Activated CD4-positive, alpha-beta T cell treated with anti-CD3 and anti-CD28 coated beads, Interleukin-2, amount 50 U/mL, for 24 hours (primary cell): ENCODE data around the gene FBXW8.

Experiments
- DNase-seq, 2 donors: peaks; one replicate each; pipeline ENCODE4 v3.0.0-alpha.2; 2020; ENCODE audit warnings: low read depth in 1 of 2, low spot score in 1 of 2

The FBXW8 gene

DNA sequence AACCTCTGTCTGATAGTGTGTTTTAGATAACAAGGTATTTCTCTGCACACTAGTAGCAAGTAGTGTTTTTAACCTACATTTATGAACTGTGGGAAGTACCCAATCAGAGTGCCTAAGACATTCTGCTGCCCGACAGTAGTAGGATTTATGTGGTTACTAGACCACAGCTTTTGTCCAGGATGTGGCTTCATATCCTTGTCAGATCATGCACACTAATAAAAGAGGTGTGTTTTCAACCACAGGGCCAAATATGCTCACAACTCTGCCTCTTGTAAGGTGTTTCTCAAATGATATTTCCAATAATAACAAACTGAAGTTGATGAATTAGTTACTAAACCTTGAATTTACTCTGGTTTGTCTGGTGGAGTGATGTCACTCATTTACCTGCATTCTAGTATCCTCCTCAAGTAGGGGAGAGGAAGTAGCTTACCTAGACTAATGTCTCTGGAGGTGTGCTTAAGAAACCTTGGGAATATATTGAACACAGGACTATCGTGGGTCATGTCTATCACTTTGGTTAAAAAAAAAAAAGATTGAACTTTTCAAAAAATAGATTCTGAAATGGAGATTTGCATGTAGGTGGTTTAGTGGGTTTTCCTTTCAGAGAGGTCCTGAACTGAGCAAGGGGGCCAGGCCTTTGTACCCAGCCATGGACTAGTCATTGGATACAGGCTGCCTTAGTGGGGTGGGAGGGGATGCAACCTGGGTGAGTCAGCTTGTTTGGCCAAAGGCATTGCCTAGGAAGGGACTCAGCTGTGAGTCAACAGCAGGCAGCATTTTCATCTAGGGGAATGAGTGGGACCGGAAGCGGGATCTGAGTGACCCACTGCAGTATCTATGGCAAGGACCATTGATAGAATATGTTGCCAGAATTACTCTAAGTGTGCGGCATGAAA is 14.1 kb downstream of the FBXW8 start:
- peak in 1 of 2 donors; percentile 49 for DNase-seq

DNA sequence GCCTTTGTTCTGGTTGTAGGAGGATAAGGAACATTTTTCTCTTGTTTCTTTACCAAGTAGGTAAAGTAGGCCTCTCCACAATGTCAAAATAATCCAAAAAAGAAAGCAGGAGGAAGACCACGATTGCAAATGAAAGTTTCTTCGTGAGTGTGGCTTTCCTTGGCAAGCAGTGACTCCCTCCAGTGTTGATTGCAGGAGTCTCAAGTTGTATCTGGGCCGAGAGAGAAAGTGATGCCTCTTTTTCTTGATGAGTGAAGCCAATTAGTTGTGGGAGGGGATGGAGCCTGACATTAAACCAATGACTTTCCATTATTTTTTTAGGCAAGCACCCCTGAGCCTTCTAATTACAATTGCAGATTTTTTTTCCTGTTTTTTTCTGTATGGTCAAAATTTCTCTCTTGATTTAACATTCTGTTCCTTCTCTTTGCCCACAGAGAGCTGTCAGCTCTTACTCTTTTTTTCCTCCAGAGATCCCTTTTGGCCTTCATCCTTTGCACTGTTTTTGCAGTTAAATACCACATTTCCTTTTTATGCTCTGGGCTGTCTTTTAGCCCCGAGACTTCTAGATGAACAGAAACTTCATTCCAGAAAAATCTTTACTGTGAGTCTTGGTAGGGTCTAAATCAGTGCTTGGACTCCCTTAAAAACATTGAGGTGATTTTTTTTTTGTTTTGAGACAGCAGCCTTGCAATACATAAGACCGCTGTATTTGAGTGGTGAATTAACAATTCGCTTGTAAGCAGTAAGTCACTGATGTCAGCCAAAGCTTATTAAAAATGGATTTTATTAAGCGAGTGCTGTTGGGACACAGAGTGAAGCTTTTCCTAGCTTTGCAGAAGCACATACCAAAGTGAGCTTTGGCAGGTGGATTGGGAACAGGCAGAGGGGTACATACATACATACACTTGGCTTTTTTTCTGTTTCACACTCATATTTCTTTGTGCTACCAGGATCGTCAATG is 15.8 kb downstream of the FBXW8 start:
- DNase-seq: no peak

DNA sequence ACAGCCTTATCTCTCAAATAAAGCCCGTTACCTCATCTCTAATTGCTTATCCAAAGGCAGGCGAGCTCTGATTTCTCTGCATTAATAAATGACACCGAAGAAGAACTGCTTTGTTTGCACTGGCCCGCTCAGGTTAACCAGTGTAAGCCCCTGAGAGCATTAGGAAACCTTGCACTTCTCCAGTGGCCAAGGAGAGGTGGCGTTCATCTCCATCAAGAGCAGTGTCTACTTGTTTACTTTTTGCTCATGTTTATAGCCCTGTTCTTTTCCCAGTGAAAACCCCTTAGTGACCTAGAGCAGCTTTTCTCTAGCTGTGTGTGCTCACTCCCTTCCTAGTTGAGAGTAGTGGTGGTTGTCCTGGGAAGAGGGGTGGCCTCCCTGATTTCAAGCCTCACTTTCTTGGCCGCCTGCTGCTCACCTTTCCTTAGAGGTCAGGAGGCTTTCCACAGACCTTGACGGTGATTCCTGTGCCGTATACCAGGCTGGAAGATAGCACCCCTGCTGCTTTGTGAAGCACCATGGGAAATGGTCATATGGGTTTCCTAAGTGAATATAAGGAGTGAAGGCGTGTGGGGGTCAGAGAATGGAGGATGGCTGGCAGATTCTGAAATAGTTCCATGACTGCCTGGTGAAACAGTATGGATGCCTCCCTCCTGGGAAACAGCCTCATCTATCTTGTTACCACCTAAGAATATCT is 16.6 kb downstream of the FBXW8 start:
- DNase-seq: no peak

DNA sequence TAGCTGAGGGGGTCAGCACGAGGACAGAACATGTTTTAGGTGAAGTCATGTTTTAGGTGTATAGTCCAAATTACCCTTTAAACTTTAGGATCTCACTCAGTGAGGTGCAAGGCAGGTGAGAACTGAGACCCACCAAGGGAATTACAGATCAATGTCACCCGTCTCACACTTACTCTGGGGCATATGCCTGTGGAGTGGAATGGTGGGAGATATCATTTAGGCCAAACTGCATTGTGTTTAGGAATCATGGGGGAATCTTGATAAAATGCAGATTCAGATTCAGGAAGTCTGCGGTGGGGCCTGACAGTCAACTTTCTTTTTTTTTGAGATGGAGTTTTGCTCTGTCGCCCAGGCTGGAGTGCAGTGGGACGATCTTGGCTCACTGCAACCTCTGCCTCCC is 17.8 kb downstream of the FBXW8 start:
- DNase-seq: no peak

DNA sequence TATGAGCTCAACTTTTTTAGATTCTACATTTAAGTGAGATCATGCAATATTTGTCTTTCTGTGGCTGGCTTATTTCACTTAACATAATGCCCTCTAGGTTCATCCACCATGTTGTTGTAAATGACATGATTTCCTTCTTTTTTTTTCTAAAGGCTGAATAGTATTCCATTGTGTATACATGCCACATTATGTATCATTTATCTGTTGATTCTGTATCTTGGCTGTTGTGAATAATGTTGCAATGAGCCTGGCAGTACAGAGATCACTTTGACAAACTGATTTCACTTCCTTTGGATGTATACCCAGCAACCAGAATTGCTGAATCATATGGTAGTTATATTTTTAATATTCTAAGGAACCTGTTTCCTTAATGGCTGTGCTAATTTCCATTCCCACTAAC is 19.1 kb downstream of the FBXW8 start:
- DNase-seq: no peak

DNA sequence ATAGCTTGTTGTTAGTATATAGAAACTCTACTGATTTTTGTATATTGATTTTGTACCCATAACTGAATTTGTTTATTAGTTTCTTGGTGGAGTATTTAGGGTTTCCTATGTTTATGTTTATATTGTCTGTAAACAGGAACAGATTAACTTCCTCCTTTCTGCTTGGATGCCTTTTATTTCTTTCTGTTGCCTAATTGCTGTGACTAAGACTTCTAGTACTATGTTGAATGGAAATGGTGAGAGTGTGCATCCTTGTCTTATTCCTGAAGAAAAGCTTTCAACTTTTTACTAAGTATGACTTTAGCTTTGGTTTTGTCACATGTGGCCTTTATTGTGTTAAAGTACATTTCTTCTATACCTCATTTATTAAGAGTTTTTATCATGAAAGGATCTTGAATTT is 20.9 kb downstream of the FBXW8 start:
- no peak for DNase-seq

DNA sequence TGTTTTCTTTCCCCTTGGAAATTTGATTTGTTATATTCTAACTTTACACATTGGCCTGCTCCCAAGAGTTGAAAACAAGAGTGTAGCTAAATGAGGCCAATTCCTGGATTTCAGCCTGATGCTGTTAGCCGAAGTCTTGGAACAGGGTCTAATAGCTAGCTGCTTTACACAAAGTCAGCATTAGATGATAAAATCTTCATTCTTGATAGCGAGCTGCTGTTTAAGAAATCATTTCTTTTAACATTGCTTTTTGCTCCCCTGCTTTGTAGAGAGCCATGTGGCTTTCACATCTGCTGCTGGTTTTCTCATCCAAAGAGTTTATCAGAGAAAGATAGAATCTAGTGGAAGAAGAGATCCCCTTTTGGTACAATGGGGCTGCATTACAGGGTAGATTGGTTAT is 22.3 kb downstream of the FBXW8 start:
- no peak for DNase-seq

DNA sequence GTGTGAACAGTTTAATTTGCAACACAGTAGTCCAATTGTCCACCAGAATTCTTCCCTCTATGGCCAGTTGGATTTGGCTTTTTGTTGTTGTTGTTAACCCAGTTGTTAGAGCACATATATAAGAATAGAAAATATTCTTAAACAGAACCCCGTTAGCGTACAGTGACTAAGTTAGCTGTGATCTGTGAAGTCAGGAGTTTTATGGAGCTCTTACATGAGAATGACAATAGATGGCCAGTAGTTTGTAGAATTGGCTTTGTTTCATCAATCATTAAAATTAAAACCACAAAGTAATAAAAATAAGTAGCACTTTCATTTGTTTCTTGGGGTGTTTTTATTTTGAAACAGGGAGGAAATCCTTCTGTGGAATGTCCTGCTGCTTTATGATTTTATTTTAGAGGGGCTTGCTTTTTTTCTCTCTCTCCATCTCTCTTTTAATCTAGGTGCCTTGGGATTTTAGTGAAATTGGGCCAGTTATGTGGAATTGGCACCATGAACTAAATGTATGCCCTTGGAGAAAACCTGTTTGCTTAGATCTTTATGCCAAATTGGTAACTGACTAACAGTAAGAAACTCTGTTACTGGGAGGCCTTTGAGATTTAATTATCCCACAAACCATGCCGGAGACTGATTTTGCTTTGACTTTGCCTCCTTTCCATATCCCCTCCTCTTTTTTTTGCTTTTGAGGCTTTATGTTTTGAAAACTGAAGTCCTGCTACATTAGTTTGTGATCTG is 22.9 kb downstream of the FBXW8 start:
- no peak for DNase-seq

DNA sequence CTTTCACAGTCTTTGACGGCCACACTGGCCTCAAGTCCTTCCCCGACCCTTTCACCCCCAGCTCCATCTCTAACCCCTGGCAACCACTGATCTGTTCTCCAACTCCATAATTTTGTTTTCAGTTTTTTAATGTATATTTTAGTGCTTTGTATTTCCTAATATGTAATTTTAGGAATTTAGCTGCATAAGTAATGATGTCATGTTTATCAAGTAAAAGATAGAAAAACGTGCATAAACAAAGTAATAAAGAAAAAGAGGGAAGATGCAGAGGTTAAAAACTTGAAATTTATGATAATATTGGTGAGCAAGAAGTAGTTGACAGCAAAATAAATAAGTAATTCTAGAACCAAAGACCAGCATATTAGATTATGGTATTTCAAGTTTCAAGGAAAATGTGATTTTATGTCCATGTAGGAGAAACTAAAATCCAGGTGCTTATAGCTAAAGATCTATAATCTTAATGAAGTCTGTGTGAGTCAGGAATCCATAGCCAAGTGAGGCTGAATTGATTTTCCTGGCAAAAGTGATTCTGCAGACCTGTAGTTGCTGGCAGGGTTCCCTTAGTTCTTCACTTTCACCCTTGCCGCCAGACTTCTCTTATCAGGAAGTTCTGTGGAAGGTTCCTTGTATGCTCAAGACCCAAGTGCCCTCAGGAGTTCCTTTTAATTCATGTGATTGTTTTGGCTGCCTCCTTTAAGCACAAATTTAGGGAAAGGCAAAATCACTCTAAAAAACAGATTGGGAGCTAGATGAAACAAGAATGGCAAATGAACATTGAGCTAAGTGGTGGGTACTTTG is 24.4 kb downstream of the FBXW8 start:
- no peak for DNase-seq

DNA sequence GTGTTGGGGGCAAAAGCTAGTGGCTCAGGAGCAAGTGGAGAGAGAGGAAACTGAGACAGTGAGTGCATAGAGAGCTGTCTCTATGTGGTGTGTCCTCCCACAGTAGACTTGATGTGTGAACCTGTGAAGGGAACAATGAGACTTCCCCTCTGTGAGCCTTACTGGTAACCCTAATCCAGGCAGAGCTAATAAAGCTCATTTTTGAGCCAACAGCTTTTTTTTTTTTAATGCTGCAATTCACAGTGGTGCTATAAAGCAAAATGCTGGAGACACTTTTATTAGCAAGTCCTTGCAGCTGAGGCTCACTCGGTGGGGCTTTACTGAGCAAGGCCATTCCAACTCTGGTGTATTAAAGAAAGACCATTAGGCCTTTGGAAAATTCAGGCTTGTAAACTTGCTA is 26.9 kb downstream of the FBXW8 start:
- DNase-seq: no peak

DNA sequence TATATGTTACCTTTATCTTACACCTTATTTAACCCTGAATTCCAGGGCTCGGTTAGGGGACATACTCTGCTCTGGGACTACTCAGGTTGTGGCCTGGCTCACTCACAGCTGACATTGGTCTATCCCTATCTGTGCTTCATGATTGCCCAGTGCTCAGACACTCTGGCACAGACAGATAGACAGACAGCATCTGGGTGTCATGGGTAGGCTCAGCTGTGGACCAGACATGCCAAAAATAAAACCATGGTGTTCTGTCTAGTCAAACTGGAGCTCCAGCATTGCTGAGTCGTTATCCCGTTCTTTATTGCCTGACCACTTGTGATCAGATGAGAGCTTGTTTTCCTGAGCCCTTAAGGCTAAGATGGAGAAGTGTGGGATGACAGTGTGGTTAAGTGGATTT is 29.0 kb downstream of the FBXW8 start:
- DNase-seq: no peak

DNA sequence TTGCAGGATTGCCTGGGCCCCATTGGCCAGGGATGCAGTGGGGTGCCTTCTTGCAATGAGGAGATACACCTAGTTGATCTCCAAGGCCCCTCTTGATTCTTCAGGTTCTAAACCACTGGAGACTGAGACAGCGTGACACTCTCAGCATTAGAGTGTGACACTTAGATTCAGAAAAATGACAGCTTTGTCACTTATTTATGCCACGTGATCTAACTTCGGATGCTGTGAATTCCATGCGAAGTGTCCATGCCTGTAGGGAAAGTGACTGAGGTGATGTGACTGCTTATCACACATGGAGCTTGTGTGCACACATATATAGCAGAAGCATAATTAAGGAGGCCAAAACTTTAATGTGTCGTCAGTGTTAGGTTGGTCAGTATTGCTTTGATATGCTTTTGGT is 30.4 kb downstream of the FBXW8 start:
- DNase-seq: no peak

DNA sequence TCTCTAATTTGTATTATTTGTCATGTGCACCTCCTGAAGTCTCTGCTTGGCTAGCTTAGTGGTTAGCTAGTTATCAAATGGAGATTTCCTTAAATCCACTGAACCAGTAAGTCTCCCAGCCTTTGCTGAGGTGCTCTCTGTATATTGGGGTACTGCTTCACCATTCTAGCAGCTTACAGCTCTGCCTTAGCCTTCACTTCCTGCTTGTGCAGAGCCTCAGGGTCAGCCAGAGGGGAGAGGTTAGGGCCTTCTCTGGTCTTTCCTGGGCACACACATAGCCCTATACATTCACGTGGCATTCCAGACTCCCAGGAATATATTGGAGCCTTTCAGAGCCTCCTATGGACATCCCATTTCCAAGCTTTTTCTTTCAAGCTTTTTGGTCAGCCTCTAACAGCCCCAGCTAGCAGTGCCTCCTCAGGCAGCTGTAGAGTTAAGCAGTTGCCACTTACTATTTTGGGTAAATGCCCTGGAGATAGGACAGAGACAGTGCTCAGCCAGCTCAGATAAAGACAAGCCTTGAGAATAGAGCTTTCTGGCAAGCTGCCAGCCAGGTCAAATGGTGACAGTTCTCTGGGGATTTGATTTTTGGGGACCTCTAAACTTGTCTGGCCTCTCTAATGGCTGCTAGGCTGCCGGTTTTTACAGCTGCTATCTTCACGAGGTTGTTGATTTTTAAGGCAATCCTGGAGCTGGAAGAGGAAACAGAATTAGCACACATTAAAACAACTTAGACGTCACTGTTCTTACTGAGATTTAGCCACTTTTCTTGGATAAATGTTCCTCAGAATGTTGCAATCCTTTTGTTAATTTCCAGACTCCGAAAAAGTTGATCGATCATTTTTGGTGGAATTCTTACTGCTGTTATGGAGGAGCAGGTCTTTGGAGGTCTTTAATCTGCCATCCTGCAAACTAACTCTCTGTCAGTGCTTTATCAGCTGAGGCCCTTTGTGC is 32.9 kb downstream of the FBXW8 start:
- no peak for DNase-seq

DNA sequence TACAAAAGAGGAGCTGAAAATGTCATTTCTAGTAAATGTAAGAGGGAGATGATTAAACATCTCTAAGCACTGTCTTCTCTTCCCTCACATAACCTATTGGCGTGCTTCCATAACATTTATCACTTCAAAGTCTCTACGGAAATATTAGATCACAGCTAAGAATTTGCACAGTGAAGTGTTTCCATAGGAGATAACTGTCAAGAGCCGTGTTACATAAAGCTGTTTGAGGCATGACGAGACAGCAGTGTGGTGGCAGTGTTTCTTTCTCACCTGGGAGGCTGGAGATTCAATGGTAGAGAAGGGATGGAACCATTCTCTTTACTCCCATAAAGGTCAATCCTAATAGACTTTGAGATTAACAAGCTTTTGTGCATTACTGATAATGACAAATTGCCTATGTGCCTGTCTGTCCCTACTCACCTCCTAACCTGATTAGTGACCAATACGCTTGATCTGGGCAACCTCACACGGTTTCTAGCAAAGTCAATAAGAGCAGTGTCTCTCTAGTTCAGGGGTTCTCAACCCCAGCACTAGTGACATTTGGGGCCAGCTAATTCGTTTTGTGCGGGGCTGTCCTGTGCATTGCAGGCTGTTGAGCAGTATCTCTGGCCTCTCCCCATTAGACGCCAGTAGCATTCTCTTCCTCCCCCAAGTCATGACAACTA is 35.3 kb downstream of the FBXW8 start:
- DNase-seq: no peak

DNA sequence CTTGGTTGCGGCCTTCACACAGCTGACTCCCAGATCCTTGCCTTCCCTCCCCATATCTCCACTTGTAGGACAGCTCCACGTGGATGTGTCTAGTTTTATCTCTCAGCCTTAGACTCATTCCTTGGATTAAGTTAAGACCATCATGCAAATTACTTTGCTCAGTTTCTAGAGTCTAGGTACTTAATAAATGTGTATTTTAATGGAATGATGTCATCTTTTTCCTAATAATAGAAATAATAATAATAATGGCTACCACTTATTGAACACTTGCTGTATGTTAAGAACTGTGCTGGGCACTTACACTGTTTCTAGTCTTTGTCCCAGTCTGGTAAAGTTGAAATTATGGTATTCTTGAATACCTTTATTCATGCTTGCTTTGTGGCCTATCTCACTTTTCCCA is 37.5 kb downstream of the FBXW8 start:
- no peak for DNase-seq

DNA sequence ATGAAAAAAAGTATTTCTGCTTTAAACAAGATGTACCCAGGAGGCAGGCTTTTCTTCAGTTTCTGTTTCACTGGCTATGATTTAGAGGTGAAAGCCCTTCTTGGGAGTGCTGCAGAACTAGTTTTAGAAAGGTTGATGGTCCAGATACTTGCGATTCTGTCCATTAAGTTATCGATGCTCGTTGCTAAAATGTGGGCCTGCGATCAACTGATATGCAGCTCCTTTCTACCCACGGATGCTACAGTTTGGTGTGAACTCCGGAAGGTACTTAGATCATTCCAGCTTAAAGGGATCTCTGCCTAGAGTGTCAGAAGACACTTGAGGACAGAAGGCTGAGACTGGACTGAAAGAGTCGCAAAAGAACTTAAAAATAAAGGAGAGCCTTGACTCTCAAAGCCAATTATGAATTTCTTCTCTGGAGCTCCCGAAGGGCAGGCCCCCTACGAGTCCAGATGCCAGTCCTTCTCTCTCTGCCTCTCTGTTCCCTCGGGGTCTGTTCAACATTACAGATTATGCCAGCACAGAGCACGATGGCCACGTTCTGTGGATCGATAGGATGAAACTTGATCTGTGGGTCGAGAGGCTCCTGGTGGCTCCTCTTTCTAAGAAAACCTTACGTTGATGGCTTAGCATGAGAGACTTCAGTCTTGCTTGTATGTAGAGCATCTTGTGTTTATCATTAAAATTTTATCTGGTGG is 40.0 kb downstream of the FBXW8 start:
- DNase-seq: no peak

DNA sequence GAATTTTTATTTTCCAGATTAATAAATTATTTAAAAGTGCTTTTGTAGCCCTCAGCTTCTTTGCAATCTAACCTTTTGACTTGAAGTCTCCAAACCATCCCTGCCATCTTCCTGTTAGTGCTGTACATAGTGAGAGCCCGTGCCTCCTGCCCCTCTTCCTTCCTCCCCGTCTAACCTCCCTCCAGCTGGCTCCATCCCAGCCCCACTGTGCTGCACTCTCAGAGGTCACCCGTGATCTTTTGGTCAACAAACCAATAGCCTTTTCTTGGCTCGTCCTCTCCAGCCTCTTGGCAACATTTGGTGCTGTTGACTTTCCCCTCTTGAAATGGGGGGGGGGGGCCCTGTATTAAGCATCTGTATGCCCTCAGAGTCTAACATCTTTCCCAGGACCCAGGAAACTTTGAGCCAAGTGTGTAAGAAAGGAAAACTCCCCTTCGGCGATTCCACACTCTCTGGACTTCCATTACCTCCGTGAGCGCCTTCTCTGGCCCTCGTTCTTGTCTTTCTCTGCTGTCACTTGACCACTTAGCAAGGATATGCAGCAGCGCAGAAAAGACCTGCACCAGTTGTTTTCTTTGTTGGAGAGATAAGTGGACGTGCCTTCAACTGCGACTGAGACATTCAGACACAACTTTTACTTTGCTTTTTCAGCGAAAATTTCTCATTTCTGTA is 44.1 kb downstream of the FBXW8 start:
- no peak for DNase-seq
